Liver (tissue), 9 donors: Measurements from ENCODE around the gene EXOC2. TPM values are rescaled to one million over a fixed set of nuclear protein-coding genes. Genes with fewer than 3 reads are reported as not detected.

ENCODE experiments used
- DNase-seq: peaks from one replicate; pipeline ENCODE4 v3.0.0-alpha.2; 2017; ENCODE audit warnings: low spot score
- H3K27ac ChIP-seq, 2 donors: one replicate each; pipeline ENCODE4 v1.7.0; 2013; ENCODE audit warnings: inconsistent platforms in 2 of 2, low read length in 2 of 2, control low read depth in 1 of 2, low read depth in 1 of 2, mild to moderate bottlenecking in 1 of 2
- H3K27me3 ChIP-seq, 4 donors: one replicate each; pipeline versions ENCODE4 v1.6.1 to v1.7.0; 2013; ENCODE audit warnings: low read length in 3 of 4, inconsistent platforms in 1 of 4, mild to moderate bottlenecking in 1 of 4, moderate library complexity in 1 of 4; ENCODE audit not compliant: control insufficient read depth in 4 of 4, insufficient read depth in 4 of 4
- H3K36me3 ChIP-seq, 4 donors: one replicate each; pipeline versions ENCODE4 v1.6.1 to v1.7.0; 2013; ENCODE audit warnings: low read length in 3 of 4, mild to moderate bottlenecking in 3 of 4, low read depth in 1 of 4, moderate library complexity in 1 of 4; ENCODE audit not compliant: control insufficient read depth in 4 of 4, insufficient read depth in 3 of 4
- H3K4me1 ChIP-seq, 4 donors: one replicate each; pipeline versions ENCODE4 v1.6.1 to v1.7.0; 2013; ENCODE audit warnings: low read length in 3 of 4, mild to moderate bottlenecking in 3 of 4, moderate library complexity in 1 of 4; ENCODE audit not compliant: control insufficient read depth in 4 of 4, insufficient read depth in 4 of 4
- H3K4me3 ChIP-seq, 3 donors: one replicate each; pipeline versions ENCODE4 v1.6.1 to v1.7.0; 2013; ENCODE audit warnings: low read length in 3 of 3, control low read depth in 1 of 3, low read depth in 1 of 3, mild to moderate bottlenecking in 1 of 3
- H3K9ac ChIP-seq, 2 donors: one replicate each; pipeline ENCODE4 v1.7.0; 2013; ENCODE audit warnings: low read length in 2 of 2, mild to moderate bottlenecking in 2 of 2, moderate library complexity in 2 of 2, control low read depth in 1 of 2, low read depth in 1 of 2
- H3K9me3 ChIP-seq, 4 donors: one replicate each; pipeline versions ENCODE4 v1.6.1 to v1.7.0; 2013; ENCODE audit warnings: low read length in 3 of 4; ENCODE audit not compliant: control insufficient read depth in 4 of 4
- ATF3 ChIP-seq: IDR thresholded peaks from 2 replicates; pipeline ENCODE4 v1.6.1; 2016; ENCODE audit warnings: antibody characterized with exemption
- CTCF ChIP-seq: fragments of 150-350 bp; IDR thresholded peaks from 2 replicates; pipeline ENCODE4 v1.5.1; 2017; ENCODE audit warnings: improper control_type of control experiment, low read depth, low read length; ENCODE audit not compliant: missing input control
- EGR1 ChIP-seq, 2 donors: IDR thresholded peaks; 2 replicates each; pipeline ENCODE4 v1.6.1; 2016 to 2018; ENCODE audit warnings: antibody characterized with exemption in 2 of 2, low read depth in 2 of 2
- FOXA1 ChIP-seq: IDR thresholded peaks from 2 replicates; pipeline ENCODE4 v1.6.1; 2016; ENCODE audit warnings: antibody characterized with exemption
- FOXA2 ChIP-seq: IDR thresholded peaks from 2 replicates; pipeline ENCODE4 v1.6.1; 2016; ENCODE audit warnings: antibody characterized with exemption
- GABPA ChIP-seq, 2 donors: IDR thresholded peaks in 1 of 2; conservative IDR thresholded peaks in 1 of 2; 2 replicates each; pipeline ENCODE4 v1.6.1; 2016; ENCODE audit warnings: antibody characterized with exemption in 2 of 2, mild to moderate bottlenecking in 1 of 2, moderate library complexity in 1 of 2
- HNF4A ChIP-seq, 2 donors: conservative IDR thresholded peaks; 2 replicates each; pipeline ENCODE4 v1.6.1; 2016; ENCODE audit warnings: antibody characterized with exemption in 2 of 2, mild to moderate bottlenecking in 2 of 2
- HNF4G ChIP-seq: IDR thresholded peaks from 2 replicates; pipeline ENCODE4 v1.6.1; 2016; ENCODE audit warnings: antibody characterized with exemption
- JUND ChIP-seq, 2 donors: IDR thresholded peaks; 2 replicates each; pipeline ENCODE4 v1.6.1; 2016; ENCODE audit warnings: antibody characterized with exemption in 2 of 2
- MAX ChIP-seq: IDR thresholded peaks from 2 replicates; pipeline ENCODE4 v1.6.1; 2016; ENCODE audit warnings: antibody characterized with exemption
- NR2F2 ChIP-seq: IDR thresholded peaks from 2 replicates; pipeline ENCODE4 v1.6.1; 2016; ENCODE audit warnings: antibody characterized with exemption
- RAD21 ChIP-seq, 2 donors: IDR thresholded peaks; 2 replicates each; pipeline ENCODE4 v1.6.1; 2016; ENCODE audit warnings: antibody characterized with exemption in 2 of 2, mild to moderate bottlenecking in 2 of 2
- RXRA ChIP-seq, 2 donors: IDR thresholded peaks; 2 replicates each; pipeline ENCODE4 v1.6.1; 2017 to 2018; ENCODE audit warnings: antibody characterized with exemption in 2 of 2, mild to moderate bottlenecking in 1 of 2
- SP1 ChIP-seq: IDR thresholded peaks from 2 replicates; pipeline ENCODE4 v1.6.1; 2018; ENCODE audit warnings: antibody characterized with exemption, mild to moderate bottlenecking
- TAF1 ChIP-seq: conservative IDR thresholded peaks from 2 replicates; pipeline ENCODE4 v1.6.1; 2016; ENCODE audit warnings: antibody characterized with exemption, mild to moderate bottlenecking
- YY1 ChIP-seq: IDR thresholded peaks from 2 replicates; pipeline ENCODE4 v1.6.1; 2016; ENCODE audit warnings: antibody characterized with exemption, mild to moderate bottlenecking
- ZBTB33 ChIP-seq: IDR thresholded peaks from 2 replicates; pipeline ENCODE4 v1.6.1; 2016; ENCODE audit warnings: antibody characterized with exemption
- WGBS: extraction: QIAGEN DNeasy Blood & Tissue Kit; methylation state at CpG from one replicate; pipeline ENCODE4 v1.1.7; 2013; 5-methylcytosine and 5-hydroxymethylcytosine counted together
- polyA plus RNA-seq, 2 donors: library from polyadenylated mRNA; stranded (reverse) in 1 of 2; unstranded in 1 of 2; fragments of 200-250 nt in 1 of 2; fragments of >200 nt in 1 of 2; fragmentation: Nextera tagmentation in 1 of 2; extraction: Ambion mirVana in 1 of 2; gene quantifications; one replicate each; pipeline versions ENCODE4 v1.2.1 to v1.2.3, GENCODE V29; 2013 to 2015
- total RNA-seq, 2 donors: library from RNA; depleted of rRNA; stranded (reverse); fragments of >200 nt; gene quantifications; one replicate each; pipeline ENCODE4 v1.2.3, GENCODE V29; 2014
- TF ChIP-seq, protein P1 (sequence below): IDR thresholded peaks from 2 replicates; pipeline ENCODE4 v1.6.1; 2016; ENCODE audit warnings: antibody characterized with exemption, mild to moderate bottlenecking
- donor health status: healthy.
- donor health status: healthy.
- donor health status: healthy.
- donor health status: healthy.
- donor health status: healthy.

Gene EXOC2
- total and polyA plus RNA-seq, 4 donors = 6.7 to 15.3 (median 9.2) TPM

DNA sequence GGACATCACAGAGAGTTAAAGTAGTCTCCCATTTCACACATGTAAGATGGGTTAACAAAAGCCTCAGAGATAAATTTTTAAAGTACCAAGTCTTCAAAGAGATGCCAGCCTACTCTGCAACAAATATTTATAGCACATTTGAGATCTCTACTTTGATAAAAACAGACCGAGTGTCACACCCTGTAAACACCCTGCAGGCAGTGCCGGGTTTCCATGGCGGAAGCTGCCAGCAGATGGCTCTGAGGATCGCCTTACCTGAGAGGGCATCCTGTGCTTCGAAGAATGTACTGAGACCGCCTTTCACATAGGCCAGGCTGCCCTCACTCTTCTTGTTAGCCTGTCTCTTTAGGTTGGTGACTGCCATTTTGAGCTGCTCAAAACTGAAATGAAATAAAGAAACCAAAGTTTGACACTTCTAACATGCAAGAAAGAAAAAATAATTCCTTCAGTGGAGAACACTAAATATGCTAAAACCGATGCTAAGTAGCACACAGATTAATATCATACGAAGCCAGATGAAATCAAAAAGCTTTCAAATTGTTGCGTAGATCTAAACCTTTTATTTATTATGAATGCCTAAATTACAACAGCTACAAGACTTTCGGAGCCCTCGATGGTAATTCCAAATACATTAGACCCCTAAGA, 75.4 kb downstream of the EXOC2 start:
- TF ChIP-seq CTCF (no peak), SP1 (no peak), HNF4G (no peak), FOXA1 (no peak), ATF3 (no peak), MAX (no peak), TAF1 (no peak), HNF4A (conservative IDR thresholded peaks at IDR 0.05) (no peak), NR2F2 (no peak), EGR1 (IDR thresholded peaks at IDR 0.05; ENCODE audit: low read depth in 2 of 2) (no peak), YY1 (no peak), JUND (IDR thresholded peaks at IDR 0.05) (no peak), ZBTB33 (no peak), GABPA (IDR thresholded peaks at IDR 0.05 in 1 of 2, conservative IDR thresholded peaks at IDR 0.05 in 1 of 2) (no peak), FOXA2 (no peak), RXRA (IDR thresholded peaks at IDR 0.05) (no peak), RAD21 (IDR thresholded peaks at IDR 0.05) (no peak)
- TF ChIP-seq, protein P1, sequence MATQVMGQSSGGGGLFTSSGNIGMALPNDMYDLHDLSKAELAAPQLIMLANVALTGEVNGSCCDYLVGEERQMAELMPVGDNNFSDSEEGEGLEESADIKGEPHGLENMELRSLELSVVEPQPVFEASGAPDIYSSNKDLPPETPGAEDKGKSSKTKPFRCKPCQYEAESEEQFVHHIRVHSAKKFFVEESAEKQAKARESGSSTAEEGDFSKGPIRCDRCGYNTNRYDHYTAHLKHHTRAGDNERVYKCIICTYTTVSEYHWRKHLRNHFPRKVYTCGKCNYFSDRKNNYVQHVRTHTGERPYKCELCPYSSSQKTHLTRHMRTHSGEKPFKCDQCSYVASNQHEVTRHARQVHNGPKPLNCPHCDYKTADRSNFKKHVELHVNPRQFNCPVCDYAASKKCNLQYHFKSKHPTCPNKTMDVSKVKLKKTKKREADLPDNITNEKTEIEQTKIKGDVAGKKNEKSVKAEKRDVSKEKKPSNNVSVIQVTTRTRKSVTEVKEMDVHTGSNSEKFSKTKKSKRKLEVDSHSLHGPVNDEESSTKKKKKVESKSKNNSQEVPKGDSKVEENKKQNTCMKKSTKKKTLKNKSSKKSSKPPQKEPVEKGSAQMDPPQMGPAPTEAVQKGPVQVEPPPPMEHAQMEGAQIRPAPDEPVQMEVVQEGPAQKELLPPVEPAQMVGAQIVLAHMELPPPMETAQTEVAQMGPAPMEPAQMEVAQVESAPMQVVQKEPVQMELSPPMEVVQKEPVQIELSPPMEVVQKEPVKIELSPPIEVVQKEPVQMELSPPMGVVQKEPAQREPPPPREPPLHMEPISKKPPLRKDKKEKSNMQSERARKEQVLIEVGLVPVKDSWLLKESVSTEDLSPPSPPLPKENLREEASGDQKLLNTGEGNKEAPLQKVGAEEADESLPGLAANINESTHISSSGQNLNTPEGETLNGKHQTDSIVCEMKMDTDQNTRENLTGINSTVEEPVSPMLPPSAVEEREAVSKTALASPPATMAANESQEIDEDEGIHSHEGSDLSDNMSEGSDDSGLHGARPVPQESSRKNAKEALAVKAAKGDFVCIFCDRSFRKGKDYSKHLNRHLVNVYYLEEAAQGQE = no peak
- no peak for DNase-seq
- no peaks in the 10 kb centered on the region for H3K4me1 ChIP-seq
- no peak overlapping the region for H3K4me3 ChIP-seq
- 92% methylated on average over 11 of the region's 11 CpGs for WGBS
- H3K9me3 ChIP-seq = no peaks in the 10 kb centered on the region
- H3K27me3 ChIP-seq = no peaks in the 10 kb centered on the region
- H3K9ac ChIP-seq = no peak overlapping the region
- H3K36me3 ChIP-seq = peaks cover 0 to 6% (median 4%) of the 10 kb centered on the region in 4 donors
- no peak overlapping the region for H3K27ac ChIP-seq
